ENCODE data around the gene CHN2.

The CHN2 gene

DNA sequence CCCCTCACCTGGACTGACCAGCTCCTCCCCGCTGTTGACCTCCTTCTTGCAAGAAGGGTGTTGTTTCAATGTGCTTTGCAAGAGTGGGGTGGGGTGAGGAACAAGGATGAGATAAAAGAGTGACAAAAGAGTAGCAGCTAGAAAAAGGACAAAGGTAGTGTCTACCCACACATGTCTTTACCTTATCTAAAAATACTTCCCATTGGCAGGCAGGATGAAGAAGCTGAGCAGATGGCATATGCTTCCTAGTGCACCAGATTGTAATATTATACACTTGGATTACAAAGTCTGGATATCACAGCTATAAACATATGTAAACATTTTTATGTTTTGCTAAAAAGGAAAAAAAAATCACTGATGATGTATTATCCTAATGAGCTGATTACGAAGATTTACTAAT, 34.5 kb downstream of the CHN2 start:
- DNase-seq = no peak

DNA sequence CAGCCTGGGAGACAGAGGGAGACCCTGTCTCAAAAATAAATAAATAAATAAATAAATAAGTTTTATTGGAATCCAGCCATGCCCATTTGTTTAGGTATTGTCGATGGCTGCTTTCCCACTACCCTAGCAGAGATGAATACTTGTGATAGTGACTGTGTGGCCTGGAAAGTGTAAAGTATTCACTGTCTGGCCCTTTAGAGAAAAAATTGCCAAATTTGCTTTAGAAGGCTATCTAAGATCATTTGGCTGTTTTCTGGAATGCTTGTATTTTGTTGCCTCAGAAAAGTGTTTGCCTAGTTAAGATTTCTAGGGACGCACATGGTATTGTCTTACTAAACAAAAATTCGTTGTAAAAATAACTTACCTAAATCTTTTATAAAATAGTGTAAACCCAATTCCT, 35.4 kb downstream of the CHN2 start:
- DNase-seq = no peak

DNA sequence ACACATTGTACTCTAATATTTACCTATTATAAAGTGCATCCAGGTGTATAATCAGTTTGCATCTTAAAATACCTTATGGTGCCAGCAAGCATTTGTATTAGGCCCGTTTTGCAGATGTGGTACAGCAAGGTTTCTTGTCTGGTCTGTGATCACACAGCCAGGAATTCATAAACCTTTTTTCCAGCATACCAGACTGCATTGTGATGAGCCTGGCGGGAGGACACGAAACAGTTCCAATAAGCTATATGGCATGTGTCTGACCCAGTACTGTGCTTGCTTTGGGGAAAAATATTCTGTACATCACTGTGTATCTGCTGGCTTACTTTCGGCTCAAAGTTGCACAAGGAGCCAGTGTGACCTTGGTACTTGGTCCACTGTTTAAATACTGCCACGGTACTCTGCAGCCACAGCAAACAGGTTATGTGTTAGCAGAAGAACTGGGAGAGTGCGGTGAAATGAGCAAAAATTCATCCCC, 36.3 kb downstream of the CHN2 start:
- no peak for DNase-seq

- no peak for DNase-seq
Measured at GRCh38 chr7:29231671-29232232, 37.2 kb downstream of the CHN2 start.

DNA sequence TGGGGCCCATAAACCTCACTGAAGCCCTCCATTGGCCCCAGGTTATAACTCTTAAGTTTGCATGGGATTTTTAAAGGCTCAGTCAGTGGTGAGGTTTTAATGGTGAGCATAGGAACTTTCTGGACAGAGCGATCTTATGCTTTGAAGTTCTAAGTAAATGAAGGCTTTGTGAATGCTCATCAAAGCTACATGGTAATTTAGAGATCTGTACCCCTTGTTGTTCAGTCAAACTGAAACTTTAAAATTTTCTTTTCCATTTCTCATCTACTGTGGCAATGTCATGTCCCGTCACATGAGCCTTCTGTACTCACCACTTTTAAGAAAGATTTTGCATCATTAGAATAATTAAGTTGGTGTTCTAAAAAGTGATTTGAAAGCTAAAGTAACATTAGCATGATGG, 39.9 kb downstream of the CHN2 start:
- no peak for DNase-seq

DNA sequence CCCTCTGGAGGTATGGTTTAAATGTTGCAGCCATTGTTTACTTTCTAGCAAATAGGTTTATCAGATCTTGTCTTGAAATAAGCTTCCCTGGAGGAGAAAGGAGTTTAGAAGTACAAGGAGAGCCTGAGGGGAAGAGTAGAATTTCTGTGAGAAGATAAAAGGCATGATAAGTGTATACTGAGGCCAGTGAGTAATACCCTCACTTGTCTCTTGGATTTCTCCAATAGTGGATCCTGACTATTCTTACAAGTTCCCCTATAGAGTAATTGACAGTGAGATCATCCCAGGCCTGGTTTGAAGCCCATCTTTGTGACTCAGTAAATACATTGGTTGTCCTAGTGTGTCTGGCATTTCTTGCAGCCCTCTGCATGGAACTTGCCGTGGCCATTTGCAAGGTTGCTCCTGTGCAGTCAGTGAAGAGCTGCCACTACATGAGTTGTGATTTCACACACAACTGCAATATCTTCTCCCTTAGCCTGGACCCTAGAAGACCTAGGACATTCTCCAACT, 41.6 kb downstream of the CHN2 start:
- DNase-seq = no peak

DNA sequence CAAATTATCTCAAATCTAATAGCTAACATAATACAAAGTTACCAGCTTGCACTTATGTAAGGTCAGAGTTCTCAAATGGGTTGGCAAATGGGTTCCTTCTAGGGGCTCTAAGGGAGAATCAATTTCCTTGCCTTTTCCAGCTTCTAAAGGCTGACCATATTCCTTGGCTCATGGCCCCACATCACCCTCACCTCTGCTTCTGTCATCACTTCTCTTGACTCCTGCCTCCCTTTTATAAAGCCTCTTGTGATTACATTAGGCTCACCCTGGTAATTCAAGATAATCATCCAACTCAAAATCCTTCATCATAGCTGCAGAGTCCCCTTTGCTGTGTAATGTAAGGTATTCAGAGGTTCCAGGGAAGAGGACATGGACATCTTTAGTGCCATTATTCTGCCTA, 42.1 kb downstream of the CHN2 start:
- DNase-seq = no peak

DNA sequence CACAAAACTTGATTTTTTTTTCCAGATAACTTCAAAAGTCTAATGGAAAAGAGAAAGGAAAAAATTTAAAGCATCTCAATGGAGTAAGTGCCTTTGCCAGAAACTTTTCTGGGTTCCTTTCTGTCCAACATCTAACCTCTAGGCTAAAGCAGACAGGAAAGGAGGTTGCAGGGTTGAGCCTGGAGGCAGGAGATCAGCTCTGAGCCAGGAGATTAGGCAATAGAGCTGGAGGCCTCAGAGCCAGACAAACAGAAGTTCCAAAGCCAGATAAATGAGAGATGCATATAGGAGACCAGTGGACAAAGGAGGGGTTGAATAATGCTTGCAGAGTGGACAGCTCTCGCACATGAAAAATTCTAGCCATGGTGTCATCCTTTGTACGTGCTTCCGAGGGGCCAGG, 42.9 kb downstream of the CHN2 start:
- DNase-seq = no peak

DNA sequence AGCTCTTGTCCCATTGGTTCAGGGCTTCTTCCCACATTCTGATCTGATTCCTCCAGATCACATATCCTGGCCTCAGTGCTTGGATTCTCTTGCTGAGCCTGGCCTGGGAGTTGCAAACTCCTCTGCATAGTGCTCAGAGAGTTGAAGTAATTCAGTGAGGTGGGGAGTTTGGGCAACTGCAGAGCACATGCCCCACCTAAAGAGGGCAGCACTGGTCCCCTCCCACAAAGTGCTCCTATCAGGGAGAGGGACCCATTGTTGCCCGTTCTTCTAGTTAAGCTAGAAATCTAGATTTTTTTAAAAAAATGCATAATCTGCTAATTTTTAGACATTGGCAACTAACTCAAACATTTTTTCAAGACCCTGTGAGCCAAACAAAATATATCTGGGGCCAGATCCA, 45.1 kb downstream of the CHN2 start:
- no peak for DNase-seq

DNA sequence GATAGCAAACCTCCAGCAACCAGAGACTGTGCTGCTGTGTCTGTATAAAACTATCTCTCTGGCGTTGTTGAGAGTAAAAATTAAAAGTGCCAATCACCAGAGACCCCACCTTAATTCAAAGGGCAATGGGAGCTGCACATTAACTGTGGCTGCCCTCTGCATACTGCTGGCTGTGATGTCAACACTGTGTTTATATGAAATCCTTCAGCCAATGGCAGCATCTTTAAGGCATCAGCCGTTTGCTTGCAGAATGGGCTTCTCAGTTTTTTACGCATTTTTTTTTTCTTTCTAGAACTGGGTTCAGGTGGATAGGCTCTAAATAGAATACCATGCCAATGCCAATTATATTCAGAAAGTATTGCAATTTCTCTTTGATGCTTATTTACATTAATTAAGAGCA, 47.7 kb downstream of the CHN2 start:
- DNase-seq = no peak

DNA sequence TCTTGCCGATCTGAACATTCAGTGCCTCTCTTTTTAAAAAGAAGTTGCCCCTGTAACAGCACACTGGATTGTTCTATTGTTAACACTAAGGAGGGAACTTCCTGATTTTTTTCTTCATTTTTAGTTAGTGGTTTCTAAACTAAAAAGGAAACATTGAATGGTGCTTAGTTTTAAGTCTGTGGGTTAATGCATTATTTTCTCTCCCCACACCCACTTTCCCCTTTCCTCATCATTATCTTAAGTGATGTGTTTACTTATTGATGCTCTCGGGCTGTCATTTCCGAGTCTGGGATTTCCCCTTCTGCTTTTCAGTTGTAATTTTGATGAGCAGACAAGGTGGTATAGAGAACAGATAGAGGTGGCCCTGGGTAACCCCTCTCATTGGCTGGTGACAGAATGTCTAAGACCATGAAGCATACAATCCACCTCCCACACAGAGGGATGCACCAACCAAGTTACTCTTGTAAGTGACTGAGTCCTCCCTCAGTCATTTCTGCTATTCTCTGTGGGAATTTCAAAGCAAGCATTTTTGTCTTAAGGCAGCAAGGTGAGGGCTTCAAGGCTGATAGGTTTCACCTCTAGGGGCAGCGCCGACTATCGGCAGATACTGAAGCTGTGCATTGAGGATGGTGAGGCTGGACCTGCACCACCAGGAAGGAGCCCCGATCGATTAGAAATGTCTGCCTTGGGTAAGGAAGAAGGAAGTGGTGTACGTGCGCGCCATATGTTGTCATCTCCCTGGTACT, 49.5 kb downstream of the CHN2 start:
- DNase-seq = no peak

- no peak for DNase-seq
Measured at GRCh38 chr7:29247224-29247962, 52.8 kb downstream of the CHN2 start.

DNA sequence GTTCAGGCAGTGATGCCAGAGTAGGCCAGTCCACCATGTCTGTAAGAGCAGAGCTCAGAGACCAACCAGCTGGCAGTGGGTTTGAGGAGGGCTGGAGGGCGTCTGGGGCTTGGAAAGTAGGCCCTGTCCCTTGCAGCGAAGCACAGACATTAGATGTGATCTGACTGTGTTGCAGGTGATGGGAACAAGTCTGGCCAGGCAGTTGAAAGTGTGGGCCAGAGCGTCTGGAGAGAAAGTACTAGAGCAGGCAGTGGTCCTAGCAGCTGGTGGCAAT, 53.3 kb downstream of the CHN2 start:
- no peak for DNase-seq

DNA sequence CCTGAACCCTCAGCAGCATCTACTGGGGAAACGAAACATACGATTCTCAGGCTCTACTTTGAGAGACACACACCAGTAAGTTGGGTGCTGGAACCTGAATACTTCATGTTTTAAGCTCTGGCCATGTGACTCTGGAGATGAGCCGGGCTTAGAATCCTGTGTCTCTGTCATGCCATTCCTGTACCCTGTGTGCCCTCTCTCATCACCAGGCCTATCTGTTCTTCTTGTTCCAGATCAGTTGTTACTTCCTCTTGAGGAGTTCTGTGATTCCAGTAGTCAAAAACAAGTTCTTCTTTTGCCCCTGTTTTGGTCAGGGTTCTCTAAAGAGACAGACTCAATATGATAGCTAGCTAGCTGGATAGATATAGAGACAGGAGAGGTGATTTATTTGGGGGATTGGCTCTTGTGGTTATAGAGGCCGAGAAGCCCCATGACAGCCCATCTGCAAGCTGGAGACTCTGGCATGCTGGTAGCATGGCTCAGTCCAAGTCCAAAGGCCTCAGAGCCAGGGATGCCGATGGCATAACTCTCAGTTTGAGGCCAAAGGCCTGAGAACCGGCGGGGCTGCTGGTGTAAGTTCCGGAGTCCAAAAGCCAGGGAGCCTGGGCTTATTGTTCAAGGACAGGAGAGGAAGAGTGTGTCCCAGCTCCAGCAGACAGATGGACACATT, 54.3 kb downstream of the CHN2 start:
- no peak for DNase-seq

DNA sequence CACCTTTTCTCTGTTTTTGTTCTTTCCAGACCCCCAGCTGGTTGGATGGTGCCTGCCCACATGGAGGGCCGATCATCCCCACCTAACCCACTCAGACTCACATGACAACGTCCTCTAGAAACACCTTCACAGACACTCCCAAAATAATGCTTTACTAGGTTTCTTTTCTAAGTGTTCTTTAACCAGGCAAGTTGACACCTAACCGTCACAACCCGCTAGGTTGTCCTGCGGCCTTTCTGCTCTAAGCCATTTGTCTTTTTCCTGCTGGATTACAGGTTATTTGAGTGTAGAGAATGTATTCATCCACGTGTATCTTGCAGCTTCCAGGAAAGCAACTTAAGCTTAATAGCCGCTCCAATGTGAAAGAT, 54.8 kb downstream of the CHN2 start:
- no peak for DNase-seq

DNA sequence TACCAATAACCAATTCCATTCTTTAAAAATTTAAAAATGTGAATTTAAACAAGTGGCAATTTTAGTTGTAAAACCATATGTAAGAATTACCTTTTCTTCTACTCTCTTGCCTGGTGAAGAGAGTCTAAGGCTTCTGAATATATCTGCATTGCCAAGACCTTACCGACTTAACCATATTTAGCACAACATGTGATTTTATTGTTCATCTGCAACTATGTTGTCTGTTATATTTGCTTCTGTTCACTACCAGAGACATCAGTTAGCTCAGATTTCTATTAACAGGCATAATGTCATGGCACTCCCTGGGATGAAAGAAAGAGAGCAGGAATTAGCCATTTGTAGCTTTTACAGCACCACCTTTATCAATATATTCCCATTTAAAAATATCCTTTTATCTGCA, 55.3 kb downstream of the CHN2 start:
- no peak for DNase-seq

DNA sequence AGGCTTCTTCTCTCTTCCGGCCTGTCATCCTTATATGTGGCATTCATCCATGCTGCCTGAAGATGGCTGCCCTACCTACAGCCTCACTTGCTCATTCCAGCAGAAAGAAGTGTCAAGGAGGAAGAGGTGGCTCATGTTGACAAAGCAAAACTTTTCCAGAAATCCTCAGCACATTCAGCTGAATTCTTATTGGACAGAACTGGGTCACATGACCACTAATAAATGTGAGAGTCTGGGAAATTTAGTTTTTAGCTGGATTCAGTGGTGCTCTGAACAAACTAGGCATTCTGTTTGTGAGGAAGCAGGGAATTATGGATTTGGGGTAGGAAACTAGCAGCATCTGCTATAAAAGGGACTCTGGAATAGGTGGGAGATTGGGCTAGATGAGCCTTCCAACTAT, 58.6 kb downstream of the CHN2 start:
- DNase-seq = no peak

DNA sequence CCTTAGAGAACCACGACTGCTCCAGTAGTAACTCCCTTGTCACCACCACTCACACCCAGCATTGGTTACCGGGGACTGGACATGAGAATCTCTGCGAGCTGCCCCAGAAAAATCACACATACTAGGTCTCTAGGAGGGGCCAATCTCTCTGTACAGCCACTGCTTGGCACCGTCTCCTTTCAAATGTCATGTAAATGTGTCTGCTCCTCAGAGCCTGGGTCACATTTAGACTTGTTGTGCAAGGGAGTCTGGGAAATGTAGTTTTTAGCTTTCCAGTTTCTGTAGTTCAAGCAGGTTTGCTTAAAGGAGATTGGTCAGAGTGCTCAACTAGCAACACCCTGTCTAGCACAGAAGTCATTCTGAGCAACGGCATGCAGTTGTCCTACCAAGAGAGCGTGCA, 60.0 kb downstream of the CHN2 start:
- DNase-seq = no peak

GRCh38 chr7:29255199-29255878, 60.8 kb downstream of the CHN2 start:
- no peak for DNase-seq

DNA sequence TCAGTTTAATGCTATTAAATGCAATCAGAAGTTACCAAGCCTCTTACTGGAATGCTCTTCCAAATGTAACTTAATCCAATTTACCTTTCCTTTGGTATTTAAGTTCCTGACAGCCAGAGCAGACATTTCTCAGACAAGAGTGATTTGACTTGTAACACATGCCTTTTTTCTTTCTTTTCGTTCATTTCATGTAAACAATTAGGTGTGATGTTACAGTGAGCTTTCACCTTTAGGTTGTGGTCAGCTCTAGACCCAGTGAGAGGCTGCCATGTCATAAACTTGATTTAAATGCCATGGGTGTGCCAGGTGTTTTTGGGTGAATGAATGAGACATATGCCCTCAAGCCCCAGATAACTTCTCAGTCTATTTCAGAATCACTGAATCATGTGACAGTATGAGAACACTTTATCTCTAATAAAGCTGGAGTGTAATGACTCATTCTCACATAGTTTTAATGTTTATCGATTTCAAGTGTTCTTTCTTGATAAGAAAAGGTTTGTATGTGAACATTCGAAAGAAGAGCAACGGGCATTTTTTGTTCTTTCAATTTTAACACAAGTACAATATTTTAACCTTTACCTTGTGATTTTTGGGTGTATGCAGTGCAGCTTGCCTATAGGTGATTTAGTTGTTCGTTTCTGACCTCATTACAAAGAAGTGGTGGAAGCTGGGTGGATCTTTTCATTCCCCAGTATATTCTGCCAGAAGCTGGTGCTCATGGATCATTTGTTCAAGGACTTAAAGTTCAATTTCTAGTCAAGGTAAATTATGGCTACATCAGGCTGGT, 61.5 kb downstream of the CHN2 start:
- DNase-seq = no peak

DNA sequence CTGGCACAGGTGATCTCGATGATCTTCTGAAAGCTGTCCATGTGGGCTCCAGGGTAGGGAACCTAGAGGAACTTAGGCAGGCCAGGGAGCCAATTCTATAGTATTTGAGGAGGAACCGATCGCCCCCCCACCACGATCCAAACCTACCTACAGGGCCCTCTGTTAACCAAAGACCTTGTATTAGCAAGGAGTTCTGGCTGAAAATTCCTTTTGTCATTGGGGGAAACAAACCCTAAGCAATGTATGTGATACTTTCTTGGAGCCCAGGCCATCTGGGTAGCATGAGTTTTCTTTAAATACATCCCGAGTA, 62.1 kb downstream of the CHN2 start:
- no peak for DNase-seq

- DNase-seq = no peak
Measured at GRCh38 chr7:29258951-29259350, 64.4 kb downstream of the CHN2 start.
